Measurements from ENCODE around the gene RNF38.
"Not testable (repeated sequence)": the region's sequence is repeated elsewhere in the genome, so short reads cannot be mapped to it uniquely, and the experiment has no call there.

Gene RNF38

DNA sequence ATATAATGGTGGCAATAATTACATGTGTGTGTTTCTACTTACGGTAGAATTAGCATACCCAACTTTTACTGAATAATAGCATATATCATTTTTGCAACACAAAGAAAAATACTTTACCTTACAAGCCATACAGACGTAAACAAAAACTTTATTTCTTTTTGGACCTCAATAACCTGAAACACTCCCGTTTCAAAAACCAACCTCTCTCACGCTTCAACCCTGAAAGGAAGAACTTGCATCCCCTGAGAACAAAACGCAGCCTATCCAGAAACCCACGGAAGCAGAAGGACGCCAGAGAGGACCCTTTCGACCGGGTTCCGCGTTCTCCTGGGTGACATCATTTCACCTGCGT lies at the start of gene RNF38:
Gene RNF38, minus strand, starts transcription at position 290 of the 352 bp plus-strand sequence. Its CDS starts 161 bp downstream, at position 129.
- DNase-seq (ENCODE audit: low read depth) = peak; percentile 44

DNA sequence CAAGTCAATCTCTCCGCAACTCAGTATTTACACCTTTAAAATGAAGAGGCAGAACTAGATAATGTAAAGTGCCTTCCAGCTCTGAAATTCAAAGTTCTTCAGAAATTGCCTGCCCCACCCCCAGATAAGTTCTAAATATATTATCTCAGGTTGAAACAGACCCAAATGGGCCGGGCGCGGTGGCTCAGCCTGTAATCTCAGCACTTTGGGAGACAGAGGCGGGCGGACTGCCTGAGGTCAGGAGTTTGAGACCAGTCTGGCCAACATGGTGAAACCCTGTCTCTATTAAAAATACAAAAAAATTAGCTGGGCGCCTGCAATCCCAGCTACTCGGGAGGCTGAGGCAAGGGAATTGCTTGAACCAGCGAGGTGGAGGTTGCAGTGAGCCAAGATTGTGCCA lies 48.5 kb upstream of the RNF38 start:
- not testable (repeated sequence) for DNase-seq (ENCODE audit: low read depth)

DNA sequence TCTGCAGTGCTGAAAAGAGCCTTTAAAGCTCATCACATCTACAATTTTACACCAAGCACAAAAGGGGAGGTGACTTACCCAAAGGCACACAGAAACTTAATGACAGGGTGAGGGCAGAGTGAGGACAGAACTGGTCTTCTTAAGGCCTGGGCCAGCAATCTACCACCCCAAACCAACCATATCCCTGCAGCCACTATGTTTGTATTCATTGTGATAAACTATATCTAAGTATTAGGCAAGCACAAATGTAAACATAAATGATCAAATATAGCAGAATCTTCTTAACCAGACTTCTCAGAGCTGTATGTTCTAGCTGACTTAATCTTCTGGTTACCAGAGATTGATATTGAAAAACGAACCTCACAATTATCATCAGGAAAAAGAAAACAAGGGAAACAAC lies 47.9 kb upstream of the RNF38 start:
- no peak for DNase-seq (ENCODE audit: low read depth)

DNA sequence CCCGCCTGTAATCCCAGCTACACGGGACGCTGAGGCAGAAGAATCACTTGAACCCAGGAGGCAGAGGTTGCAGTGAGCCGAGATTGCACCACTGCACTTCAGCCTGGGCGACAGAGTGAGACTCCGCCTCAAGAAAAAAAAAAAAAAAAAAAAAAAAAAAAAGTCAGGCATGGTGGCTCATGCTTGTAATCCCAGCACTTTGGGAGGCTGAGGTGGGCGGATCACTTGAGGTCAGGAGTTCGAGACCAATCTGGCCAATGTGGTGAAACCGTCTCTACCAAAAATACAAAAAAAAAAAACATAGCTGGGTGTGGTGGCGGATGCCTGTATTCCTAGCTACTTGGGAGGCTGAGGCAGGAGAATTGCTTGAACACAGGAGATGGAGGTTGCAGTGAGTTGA lies 46.6 kb upstream of the RNF38 start:
- not testable (repeated sequence) for DNase-seq (ENCODE audit: low read depth)

DNA sequence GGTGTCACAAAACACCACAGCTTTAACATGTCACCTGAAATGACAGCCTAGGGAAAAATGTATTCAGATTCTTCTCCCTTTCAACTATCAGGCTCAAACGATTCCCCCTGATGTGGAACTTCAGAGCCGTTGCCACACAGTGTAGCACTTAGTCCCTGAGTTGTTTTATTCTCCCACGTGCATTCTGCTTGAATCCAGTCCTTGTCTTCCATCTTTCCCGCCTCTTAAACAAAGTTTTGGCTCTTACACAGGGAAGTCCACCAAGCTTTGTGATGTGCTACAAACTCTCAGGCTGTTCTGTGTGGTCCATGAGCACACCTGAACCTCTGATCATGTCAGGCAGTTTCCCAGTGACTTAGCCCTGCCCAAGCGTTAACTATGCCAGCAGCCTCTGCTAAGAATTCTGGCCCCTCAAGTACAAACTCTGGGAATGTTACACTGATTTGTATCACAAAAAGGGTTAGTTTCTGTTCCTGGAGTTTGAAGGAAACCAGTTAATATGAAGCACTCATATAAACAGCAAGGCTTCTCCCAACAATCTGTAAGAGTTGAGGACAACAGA lies 45.8 kb upstream of the RNF38 start:
- DNase-seq (ENCODE audit: low read depth) = no peak

DNA sequence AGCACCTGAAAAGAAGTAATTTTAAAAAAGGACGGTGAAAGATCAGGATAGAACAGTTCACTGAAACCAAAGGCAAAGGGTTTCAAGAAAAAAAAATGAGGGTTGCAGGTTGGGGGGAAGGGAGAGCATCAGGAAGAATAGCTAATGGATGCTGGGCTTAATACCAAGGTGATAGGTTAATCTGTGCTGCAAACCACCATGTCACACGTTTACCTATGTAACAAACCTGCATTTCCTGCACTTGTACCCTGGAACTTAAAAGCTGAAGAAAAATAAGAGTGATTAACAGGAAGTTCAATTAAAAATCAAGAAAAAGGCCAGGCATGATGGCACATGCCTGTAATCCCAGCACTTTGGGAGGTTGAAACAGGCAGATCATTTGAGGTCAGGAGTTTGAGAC lies 44.1 kb upstream of the RNF38 start:
- DNase-seq (ENCODE audit: low read depth) = no peak

DNA sequence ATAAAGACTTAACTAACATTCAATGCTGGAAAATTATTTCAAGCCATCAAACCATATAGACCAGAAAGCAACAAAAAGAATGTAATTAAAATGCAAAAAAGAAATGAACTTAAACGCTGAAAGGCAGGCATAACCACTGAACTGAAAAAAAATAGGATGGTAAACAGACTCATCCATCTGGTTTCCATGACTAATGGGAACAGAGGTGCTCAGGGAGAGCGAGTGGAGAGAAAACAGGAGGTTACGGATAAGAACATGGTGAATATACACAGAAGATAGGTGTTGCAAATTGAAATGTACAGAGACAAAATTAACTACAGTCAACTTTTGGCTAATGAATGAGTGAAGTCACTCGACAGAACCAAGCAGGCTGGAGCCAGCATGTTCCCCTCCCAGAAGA lies 43.5 kb upstream of the RNF38 start:
- DNase-seq (ENCODE audit: low read depth) = no peak

DNA sequence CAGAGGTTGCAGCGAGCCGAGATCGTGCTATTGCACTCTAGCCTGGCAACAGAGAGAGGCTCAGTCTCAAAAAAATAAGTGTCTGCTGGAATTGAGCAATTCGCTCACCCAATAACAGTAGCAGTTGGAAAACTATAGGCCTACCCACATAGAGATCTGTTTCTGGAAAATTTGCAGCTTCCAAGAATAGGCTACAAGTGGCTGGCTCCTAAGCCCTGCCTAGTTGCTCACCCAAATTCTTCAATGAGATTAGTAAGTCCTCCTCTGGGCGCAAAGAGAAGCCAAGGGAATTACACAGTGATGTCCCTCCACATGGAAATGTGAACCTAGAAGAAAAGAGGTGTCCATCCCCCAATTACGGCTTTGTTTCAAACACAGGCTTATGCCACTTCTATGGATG lies 42.6 kb upstream of the RNF38 start:
- no peak for DNase-seq (ENCODE audit: low read depth)

DNA sequence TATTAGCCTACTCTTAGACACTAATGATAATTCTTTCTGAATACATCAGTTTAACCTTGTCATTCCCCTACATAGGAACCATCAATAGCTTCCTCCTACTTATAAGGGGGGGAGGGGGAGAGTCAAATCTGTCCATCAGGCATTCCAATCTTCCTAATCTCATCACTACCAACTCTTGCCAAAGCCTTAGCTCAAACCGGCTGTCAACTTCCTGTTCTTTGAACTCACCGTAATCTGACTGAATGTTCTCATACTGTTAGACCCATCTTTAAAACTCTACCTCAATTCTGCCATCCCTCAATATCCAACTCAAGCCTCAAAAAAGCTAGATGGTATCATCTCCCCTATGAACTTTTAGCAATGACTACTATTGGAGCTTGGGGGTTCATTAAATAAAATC lies 41.9 kb upstream of the RNF38 start:
- DNase-seq (ENCODE audit: low read depth) = no peak

DNA sequence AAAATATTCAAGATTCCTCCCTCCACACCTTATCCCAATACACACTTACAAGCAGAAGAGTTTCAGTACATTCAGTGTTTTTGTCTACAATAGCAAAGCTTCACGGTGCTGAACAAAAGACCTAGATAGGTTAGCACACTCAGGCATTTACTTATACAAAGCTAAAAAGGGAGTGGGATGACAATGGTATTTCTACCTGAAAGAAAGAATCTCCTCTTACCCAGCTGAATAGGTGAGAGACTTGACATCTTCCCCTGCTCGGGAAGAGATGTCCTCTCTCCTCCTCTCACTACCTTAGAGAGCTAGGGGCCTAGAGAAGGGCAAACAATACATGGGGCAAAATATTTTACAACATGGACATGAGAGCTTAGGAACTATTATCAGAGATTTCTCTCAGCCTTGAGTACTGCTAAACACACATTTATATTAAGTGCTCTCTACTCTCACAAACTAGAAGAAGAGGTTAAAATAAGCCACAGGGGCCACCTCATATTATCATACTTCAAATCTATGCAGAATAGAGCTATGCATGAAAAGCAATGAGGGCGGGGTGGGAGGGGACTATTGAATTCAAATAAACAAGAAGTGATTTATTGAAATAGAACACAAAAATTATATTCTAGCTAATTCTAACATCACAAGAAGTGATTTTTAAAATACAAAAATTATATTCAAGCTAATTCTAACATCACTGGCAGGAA lies 38.6 kb upstream of the RNF38 start:
- DNase-seq (ENCODE audit: low read depth) = no peak

DNA sequence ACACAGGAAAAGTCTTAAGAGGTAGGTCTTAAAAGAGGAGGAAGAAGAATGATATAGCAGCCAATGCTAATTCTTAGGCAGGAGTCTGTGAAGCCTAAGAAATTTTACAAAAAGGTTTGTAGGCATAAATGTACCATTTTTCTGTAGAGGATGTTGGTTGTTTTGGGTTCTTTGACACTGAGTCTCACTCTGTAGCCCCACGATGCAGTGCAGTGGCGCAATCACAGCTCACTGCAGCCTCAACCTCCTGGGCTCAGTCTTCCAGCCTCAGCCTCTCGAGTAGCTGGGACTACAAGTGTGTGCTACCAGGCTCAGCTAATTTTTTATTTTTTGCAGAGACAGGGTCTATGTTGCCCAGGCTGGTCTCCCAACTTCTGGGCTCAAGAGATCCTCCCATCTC lies 37.7 kb upstream of the RNF38 start:
- no peak for DNase-seq (ENCODE audit: low read depth)

DNA sequence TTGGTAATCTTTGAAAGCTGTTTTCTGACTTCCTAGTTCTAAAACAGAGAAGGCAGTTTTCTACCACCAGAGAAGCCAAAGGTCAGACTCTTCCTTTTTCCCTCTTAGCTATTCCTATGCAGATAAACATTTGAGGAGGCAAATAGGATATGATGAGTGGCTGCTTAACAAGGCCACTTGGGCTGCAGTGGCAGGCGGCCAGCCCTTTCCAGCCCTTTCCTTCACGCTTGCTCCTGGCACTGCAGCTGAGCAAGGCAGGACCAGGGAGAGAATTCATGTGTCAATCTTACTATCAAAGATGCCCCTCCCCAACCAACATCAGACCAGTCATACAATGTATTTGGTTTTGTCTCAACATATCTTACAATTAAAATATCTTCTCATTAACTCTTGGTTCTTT lies 36.8 kb upstream of the RNF38 start:
- no peak for DNase-seq (ENCODE audit: low read depth)

DNA sequence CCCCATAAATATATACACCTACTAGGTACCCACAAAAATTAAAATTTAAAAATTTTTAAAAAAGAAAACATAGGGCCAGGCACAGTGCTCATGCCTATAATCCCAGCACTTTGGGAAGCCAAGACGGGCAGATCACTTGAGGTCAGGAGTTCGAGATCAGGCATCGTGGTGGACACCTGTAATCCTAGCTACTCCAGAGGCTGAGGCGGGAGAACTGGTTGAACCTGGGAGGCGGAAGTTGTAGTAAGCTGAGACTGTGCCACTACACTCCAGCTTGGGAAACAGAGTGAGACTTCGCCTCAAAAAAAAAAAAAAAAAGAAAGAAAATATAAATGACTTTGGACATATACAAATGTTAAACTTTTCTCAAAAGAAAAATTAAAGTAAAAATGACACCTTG lies 33.3 kb upstream of the RNF38 start:
- no peak for DNase-seq (ENCODE audit: low read depth)

DNA sequence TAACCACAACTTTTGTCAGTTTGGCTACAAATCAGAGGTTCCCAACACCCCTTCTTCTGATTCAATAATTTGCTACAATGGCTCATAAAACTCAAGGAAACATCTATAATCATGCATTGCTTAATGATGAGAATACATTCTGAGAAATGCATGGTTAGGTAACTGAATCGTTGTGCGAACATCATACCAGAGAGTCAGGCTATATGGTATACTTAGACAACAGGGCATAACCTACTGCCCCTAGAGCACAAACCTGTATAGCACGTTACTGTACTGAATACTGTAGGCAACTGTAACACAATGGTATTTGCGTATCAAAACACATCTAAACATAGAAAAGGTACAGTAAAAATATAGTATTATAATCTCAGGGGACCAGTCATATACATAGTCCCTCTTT lies 31.0 kb upstream of the RNF38 start:
- no peak for DNase-seq (ENCODE audit: low read depth)

DNA sequence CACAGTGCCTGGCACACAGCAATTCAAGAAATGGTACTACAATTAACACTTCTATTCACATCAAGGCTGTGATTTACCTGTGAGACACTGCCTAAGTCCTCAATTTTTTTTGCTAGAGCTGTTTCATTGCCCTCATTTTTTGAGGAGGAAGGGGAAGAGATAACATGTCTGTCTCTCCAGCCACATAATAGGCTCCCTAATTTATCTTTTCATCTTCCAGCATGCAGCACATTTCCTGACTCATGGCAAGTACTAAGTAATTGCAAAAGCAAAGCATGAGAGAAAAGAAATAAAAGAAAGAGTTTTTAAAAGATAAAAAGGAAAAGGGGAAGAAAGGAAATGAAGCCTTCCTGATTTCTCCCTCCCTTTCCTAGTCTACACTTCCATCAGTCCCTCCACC lies 26.9 kb upstream of the RNF38 start:
- no peak for DNase-seq (ENCODE audit: low read depth)

DNA sequence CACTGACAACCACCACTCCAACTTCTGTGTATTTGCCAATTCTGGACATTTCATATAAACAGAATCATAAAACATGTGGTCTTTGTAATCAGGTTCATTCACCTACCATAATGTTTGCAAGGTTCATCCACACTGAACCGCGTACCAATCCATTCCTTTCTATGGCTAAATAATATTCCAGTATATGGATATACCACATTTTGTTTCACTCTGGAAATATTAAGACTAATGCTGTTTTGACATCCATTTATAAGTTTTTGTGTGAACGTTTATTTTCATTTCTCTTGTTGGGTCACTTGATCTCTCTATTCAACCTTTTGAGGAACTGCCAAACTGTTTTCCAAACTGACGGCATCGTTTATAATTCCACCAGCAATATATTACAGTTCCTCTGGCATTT lies 26.3 kb upstream of the RNF38 start:
- no peak for DNase-seq (ENCODE audit: low read depth)

DNA sequence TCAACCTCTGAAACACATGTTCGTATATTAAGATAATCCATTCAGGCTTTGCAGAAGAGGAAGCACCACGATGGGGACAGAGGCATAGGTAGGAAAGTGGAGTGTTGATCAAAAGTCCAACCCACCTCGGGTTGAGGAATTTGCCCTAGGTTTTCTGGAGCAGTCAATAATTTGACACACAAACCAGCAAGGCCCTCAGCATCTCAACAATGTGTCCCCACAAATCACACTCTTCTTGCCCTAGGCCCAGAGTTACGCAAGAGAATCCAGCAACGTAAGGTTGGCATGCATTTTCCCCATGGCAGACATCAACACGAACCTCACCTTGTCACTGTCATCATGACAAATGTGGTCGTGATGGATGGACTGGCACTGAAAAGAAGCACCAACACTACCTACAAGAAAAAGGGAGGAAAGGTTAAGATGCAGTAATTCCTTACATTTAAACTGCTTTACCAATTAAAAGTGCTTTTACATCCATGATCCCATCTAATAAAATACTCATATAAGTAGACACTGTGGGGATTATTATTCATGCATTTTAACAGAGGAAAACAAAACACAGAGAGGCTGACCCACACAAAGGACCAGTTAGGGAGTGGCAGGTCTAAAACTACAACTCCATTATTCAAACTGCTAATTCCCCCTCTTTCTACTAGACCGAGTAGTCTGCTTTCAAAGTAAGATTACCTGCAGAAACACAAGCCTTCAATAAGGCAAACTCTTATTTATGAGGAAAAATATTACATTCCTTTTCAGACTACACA lies 24.4 kb upstream of the RNF38 start:
- no peak for DNase-seq (ENCODE audit: low read depth)

DNA sequence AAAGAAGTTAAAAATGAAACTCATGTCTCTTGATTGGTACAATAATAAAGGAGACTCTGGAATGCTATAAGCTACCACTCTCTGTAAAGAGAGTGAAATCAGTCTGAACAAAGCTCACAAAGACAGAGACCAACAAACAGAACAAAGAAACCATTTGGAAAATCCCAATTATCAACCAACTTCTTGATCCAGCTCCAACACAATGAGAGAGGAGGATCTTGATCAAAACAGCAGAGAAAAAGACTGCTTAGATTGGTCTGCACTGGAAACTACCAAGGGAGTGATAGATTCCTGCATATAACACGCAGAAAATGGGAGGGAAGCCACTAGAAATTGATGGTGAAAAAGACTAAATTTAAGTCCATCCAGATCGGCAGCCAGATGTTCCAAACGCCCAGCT lies 23.1 kb upstream of the RNF38 start:
- no peak for DNase-seq (ENCODE audit: low read depth)

DNA sequence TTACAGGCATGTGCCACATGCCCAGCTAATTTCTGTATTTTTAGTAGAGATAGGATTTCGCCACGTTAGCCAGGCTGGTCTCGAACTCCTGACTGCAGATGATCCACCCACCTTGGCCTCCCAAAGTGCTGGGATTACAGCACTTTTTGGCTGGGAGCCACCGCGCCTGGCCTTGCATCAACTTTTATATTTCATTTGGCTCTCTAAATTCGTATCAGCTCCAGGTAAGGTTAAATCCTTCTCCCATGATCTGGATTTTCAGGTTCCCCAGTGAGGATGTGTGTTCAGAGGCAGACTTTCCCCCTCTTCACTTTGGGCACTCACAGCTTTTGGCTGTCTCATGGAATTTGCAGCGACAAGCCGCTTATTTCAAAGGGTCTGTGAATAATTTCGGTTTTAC lies 16.8 kb upstream of the RNF38 start:
- no peak for DNase-seq (ENCODE audit: low read depth)

DNA sequence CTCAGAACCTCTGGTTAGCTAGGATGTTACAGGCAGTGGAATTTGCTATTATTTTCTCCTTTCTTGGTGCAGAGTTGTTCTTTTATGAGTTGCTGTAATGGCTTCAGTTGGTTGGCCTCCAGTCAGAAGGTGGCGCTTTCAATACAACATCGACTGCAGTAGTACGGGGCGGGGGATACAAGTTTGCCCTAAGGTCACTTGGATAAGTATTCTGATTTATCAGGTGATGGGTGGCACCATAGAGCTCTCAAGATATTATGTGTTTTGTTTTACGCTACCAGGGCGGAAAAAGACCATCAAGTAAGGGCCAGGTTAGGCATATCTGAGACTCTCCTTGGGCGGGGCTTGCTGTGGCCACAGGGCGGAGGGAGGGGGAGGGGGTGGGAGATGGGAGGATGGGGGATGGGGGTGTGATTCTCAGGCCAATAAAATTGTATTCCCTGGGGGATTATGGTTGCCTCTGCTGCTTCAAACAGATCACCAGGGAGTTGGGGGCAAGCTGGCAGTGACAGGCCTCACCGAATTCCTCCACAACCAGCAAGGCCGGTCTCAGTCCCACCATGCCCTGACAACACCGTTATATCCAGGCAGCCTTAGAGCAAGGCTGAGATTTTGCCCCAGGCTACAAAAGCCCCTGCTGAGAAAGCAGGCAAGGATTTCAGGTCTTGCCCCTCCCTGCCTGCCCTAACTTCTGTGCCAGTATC lies 15.9 kb upstream of the RNF38 start:
- DNase-seq (ENCODE audit: low read depth) = no peak

DNA sequence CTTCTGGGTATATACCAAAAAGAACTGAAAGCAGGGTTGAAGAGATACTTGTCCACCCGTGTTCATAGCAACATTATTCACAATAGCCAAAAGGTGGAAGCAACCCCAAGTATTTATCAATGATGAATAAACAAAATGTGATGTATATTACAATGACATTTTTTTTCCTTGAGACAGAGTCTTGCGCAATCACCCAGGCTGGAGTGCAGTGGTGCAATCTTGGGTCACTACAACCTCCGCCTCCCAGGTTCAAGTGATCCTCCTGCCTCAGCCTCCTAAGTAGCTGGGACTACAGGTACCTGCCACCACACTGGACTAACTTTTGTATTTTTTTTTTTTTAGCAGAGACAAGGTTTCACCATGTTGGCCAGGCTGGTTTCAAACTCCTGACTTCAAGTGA lies 11.3 kb upstream of the RNF38 start:
- not testable (repeated sequence) for DNase-seq (ENCODE audit: low read depth)

DNA sequence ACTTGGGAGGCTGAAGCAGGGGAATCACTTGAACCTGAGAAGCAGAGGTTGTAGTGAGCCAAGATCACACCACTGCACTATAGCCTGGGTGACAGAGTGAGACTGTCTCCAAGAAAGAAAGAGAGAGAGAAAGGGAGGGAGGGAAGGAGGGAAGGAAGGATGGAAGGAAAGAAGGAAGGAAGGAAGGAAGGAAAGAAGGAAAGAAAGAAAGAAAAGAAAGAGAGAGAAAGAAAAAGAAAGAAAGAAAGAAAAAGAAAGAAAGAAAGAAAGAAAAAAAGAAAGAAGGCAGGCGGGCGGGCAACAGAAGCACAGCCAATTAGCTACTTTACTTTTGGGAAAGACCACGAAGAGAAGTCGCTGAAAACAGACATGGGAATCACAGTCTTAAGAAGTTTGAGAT lies 9.0 kb upstream of the RNF38 start:
- DNase-seq (ENCODE audit: low read depth) = not testable (repeated sequence)

DNA sequence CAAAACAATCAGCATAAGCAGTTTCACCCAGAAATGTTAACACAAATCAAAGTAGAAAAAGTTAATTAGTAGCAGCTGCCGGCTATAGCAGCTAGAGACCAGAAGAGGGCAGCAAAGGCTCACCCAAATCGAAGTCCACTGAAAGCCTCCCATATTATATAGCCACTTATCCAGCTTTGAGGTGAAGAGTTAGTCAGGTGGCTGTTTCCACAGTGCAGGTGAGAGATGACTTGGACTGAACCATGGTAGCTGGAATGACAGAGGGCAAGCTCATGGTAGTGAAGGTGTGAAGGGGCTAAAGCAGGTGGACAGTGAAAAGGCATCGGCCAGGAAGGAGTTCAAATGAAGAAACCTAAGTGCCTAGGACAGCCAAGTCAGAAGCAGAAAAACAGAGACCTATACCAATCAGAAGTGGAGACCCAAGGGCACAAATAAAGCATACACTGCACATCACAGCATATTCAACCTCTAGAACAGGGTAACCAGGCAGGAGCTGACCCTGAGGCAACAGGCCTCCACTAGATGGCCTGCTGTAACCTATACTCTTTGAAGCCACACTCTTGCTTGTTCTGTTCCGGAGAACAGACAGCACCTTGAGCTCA lies 7.2 kb upstream of the RNF38 start:
- peak; percentile 30 for DNase-seq (ENCODE audit: low read depth)

Data from activated T-cell treated with anti-CD3 and anti-CD28 coated beads for 1 hour (primary cell).